Thyroid gland (tissue), 4 donors: ENCODE data around the gene FAM136A. TPM values are rescaled to one million over a fixed set of nuclear protein-coding genes. Genes with fewer than 3 reads are reported as not detected.
A peak's percentile ranks its signal among the peaks of the same experiment; 100 is the strongest.

ENCODE experiments used
- DNase-seq, 2 donors: peaks; one replicate each; pipeline ENCODE4 v3.0.0-alpha.2; 2019
- H3K27ac ChIP-seq, 3 donors: fragments of 200-600 bp; sonication (generic); 1 replicate in 2 of 3; 2 replicates in 1 of 3; pipeline ENCODE4 v1.5.1; 2016 to 2019; ENCODE audit warnings: mild to moderate bottlenecking in 1 of 3, moderate library complexity in 1 of 3
- H3K27me3 ChIP-seq: fragments of 200-600 bp; sonication (generic); one replicate; pipeline ENCODE4 v1.5.1; 2019
- H3K36me3 ChIP-seq, 2 donors: fragments of 200-600 bp; sonication (generic); one replicate each; pipeline ENCODE4 v1.5.1; 2016 to 2019
- H3K4me1 ChIP-seq, 2 donors: fragments of 200-600 bp; sonication (generic); one replicate each; pipeline ENCODE4 v1.5.1; 2017 to 2019
- H3K4me3 ChIP-seq, 3 donors: fragments of 200-600 bp; sonication (generic); replicated peaks in 1 of 3; 1 replicate in 2 of 3; 2 replicates in 1 of 3; pipeline ENCODE4 v1.5.1; 2016; ENCODE audit warnings: mild to moderate bottlenecking in 1 of 3
- H3K9me3 ChIP-seq: fragments of 200-600 bp; sonication (generic); one replicate; pipeline ENCODE4 v1.5.1; 2017
- POLR2A ChIP-seq, 2 donors: fragments of 450-650 bp; IDR thresholded peaks; one replicate each; pipeline ENCODE4 v1.6.1; 2017; ENCODE audit warnings: antibody characterized with exemption in 2 of 2, mild to moderate bottlenecking in 2 of 2, moderate library complexity in 1 of 2
- WGBS, 2 donors: methylation state at CpG; one replicate each; pipeline ENCODE4 v1.1.5; 2017; 5-methylcytosine and 5-hydroxymethylcytosine counted together
- intact Hi-C: fragments of 100-400 bp; cut with DNase I; formaldehyde crosslinking; loops from one replicate; pipeline ENCODE4 v1.15.1; 2023
- total RNA-seq, 4 donors: library from RNA; depleted of rRNA; stranded (reverse); fragments of >200 nt; gene quantifications; one replicate each; pipeline ENCODE4 v1.2.3, GENCODE V29; 2016
- TF ChIP-seq, protein P1 (sequence below), 6 experiments: fragments of 200-600 bp in 3 of 6; fragments of 450-650 bp in 3 of 6; sonication (generic) in 3 of 6; IDR thresholded peaks; one replicate each; pipeline ENCODE4 v1.5.1; 2016 to 2019; ENCODE audit warnings: antibody characterized with exemption in 6 of 6, mild to moderate bottlenecking in 2 of 6, inconsistent platforms in 1 of 6, moderate library complexity in 1 of 6

FAM136A gene
- total RNA-seq, 4 donors from 2014 or later, result 20.5 to 47.3 (median 39.4) TPM

DNA sequence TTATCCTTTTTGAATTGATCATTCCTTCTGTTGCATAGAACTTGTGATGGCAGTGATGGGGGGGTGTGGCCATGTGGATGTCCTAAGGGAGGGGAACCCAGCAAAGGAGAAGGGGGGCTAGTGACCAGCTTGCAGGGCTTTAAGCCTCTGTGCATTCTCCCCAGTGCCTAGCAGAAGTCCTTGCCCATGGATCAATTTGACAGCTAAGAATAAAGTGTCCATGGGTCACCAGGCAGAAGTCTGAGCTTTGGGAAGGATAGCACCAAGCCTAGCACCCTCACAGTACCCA lies 39.6 kb upstream of the FAM136A start:
- no peaks in the 10 kb centered on the region for H3K9me3 ChIP-seq
- no peaks in the 10 kb centered on the region for H3K27me3 ChIP-seq
- no peaks in the 10 kb centered on the region for H3K4me1 ChIP-seq
- H3K36me3 ChIP-seq, result no peaks in the 10 kb centered on the region
- intact Hi-C loops, result loop anchor here (5.0 to 10.0 kb wide), 2 partner anchors 276 to 303 kb away; no protein-coding TSS in a partner anchor
- TF ChIP-seq, protein P1, sequence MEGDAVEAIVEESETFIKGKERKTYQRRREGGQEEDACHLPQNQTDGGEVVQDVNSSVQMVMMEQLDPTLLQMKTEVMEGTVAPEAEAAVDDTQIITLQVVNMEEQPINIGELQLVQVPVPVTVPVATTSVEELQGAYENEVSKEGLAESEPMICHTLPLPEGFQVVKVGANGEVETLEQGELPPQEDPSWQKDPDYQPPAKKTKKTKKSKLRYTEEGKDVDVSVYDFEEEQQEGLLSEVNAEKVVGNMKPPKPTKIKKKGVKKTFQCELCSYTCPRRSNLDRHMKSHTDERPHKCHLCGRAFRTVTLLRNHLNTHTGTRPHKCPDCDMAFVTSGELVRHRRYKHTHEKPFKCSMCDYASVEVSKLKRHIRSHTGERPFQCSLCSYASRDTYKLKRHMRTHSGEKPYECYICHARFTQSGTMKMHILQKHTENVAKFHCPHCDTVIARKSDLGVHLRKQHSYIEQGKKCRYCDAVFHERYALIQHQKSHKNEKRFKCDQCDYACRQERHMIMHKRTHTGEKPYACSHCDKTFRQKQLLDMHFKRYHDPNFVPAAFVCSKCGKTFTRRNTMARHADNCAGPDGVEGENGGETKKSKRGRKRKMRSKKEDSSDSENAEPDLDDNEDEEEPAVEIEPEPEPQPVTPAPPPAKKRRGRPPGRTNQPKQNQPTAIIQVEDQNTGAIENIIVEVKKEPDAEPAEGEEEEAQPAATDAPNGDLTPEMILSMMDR (IDR thresholded peaks at IDR 0.05), result peak in 1 of 6 experiments; percentile 14
- TF ChIP-seq POLR2A (IDR thresholded peaks at IDR 0.05), result no peak
- no peak for DNase-seq
- no peak overlapping the region for H3K4me3 ChIP-seq
- no peak overlapping the region for H3K27ac ChIP-seq

GRCh38 chr2:70340761-70341476 lies 39.1 kb upstream of the FAM136A start:
- no peak overlapping the region for H3K4me3 ChIP-seq
- no peak overlapping the region for H3K27ac ChIP-seq
- peak; percentile 26 to 38 for DNase-seq
- no peaks in the 10 kb centered on the region for H3K36me3 ChIP-seq
- intact Hi-C loops, result loop anchor here (5.0 to 10.0 kb wide), 2 partner anchors 276 to 304 kb away; no protein-coding TSS in a partner anchor
- no peaks in the 10 kb centered on the region for H3K27me3 ChIP-seq
- no peaks in the 10 kb centered on the region for H3K4me1 ChIP-seq
- TF ChIP-seq, protein P1 (IDR thresholded peaks at IDR 0.05), result peak; percentile 63 to 96 (median 79)
- TF ChIP-seq POLR2A (IDR thresholded peaks at IDR 0.05), result no peak
- 11 to 12% methylated on average over 7 of the region's 7 CpGs for WGBS, 2 donors
- no peaks in the 10 kb centered on the region for H3K9me3 ChIP-seq

GRCh38 chr2:70340075-70340474 lies 38.2 kb upstream of the FAM136A start:
- Histone ChIP-seq H3K9me3 (no peaks in the 10 kb centered on the region), H3K36me3 (no peaks in the 10 kb centered on the region), H3K27me3 (no peaks in the 10 kb centered on the region), H3K4me3 (no peak overlapping the region), H3K4me1 (no peaks in the 10 kb centered on the region), H3K27ac (no peak overlapping the region)
- WGBS, 2 donors, result 74 to 82% methylated on average over 4 of the region's 4 CpGs
- TF ChIP-seq POLR2A (IDR thresholded peaks at IDR 0.05), result no peak
- TF ChIP-seq, protein P1 (IDR thresholded peaks at IDR 0.05), result no peak
- no peak for DNase-seq
- intact Hi-C loops, result loop anchor here (5.0 to 10.0 kb wide), 2 partner anchors 277 to 305 kb away; no protein-coding TSS in a partner anchor

DNA sequence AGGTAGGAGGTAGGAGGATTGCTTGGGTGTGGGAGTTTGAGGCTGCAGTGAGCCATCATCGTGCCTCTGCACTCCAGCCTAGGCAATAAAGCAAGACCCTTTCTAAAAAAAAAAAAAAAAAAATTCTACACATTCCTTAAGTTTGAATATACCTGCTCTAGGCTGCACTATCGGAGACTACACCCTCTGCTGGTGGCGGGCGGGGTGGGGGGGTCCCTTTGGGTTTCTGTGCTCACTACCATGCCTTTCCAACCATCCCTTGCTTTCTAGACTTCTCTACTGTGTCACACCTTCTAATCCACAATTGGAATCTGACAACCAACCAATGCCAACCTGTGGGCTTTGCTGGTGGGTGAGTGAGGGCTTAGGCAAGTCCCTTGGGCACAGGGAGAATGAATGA lies 34.7 kb upstream of the FAM136A start:
- DNase-seq, result no peak
- no peak overlapping the region for H3K27ac ChIP-seq
- 82 to 88% methylated on average over 4 of the region's 4 CpGs for WGBS, 2 donors
- no peaks in the 10 kb centered on the region for H3K9me3 ChIP-seq
- intact Hi-C loops, result no loop called here
- no peaks in the 10 kb centered on the region for H3K27me3 ChIP-seq
- TF ChIP-seq POLR2A (IDR thresholded peaks at IDR 0.05), result no peak
- TF ChIP-seq, protein P1 (IDR thresholded peaks at IDR 0.05), result no peak
- H3K4me1 ChIP-seq, result no peaks in the 10 kb centered on the region
- no peak overlapping the region for H3K4me3 ChIP-seq
- no peaks in the 10 kb centered on the region for H3K36me3 ChIP-seq

DNA sequence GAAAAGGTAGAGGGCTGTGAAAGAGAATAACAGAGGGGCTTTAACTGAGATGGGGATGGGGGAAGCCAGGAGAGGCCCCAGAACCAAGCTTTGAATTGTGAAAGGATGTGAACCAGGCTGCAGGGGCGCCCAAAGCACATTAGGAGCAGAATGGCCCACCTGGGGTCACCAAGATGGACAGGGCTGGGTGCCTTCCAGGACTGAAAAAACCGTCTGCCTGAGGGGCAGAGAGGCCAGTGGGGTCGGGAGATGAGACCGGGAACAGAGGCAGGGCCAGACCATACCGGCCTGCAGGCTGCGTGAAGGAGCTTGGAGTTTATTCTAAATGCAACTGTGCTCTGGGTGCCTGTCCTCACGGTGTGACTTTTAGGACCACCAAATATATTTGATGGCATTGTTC lies 29.1 kb upstream of the FAM136A start:
- no peaks in the 10 kb centered on the region for H3K27me3 ChIP-seq
- DNase-seq, result no peak
- intact Hi-C loops, result no loop called here
- H3K36me3 ChIP-seq, result no peaks in the 10 kb centered on the region
- no peaks in the 10 kb centered on the region for H3K9me3 ChIP-seq
- TF ChIP-seq POLR2A (IDR thresholded peaks at IDR 0.05), result no peak
- TF ChIP-seq, protein P1 (IDR thresholded peaks at IDR 0.05), result no peak
- no peak overlapping the region for H3K4me3 ChIP-seq
- 85 to 86% methylated on average over 7 of the region's 7 CpGs for WGBS, 2 donors
- peaks cover 10% of the 10 kb centered on the region in 2 donors for H3K4me1 ChIP-seq
- H3K27ac ChIP-seq, result no peak overlapping the region
